ENCODE measurements around the gene WFDC11.
"Not testable (repeated sequence)": the region's sequence is repeated elsewhere in the genome, so short reads cannot be mapped to it uniquely, and the experiment has no call there.

WFDC11 gene

GRCh38 chr20:45685896-45686295, 15.9 kb upstream of the WFDC11 start:
- POLR2A ChIA-PET, result no interaction called here
- CTCF ChIA-PET, result no interaction called here
- DNase-seq (ENCODE audit: extremely low spot score), result no peak
- TF ChIP-seq CTCF (IDR thresholded peaks at IDR 0.05; ENCODE audit: control extremely low read depth, extremely low read depth, low read depth, missing control alignments), result no peak

GRCh38 chr20:45679650-45680049, 9.6 kb upstream of the WFDC11 start:
- POLR2A ChIA-PET, result no interaction called here
- CTCF ChIA-PET, result no interaction called here
- no peak for DNase-seq (ENCODE audit: extremely low spot score)
- TF ChIP-seq CTCF (IDR thresholded peaks at IDR 0.05; ENCODE audit: control extremely low read depth, extremely low read depth, low read depth, missing control alignments), result no peak

DNA sequence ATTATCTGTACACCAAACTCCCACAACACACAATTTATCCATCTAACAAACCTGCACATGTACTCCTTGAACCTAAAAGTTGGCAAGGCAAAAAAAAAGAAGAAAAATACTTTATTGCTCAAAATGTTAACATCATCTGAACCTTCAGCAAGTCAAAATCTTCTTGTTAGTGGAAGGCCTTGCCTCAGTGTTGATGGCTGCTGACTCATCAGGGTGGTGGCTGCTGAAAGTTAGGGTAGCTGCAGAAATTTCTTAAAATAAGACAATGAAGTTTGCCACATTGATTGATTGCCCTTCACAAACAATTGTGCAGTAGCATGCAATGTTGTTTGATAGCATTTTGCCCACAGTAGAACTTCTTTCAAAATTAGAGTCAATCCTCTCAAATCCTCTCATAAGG, 2.7 kb upstream of the WFDC11 start:
- CTCF ChIA-PET, result no interaction called here
- POLR2A ChIA-PET, result no interaction called here
- no peak for DNase-seq (ENCODE audit: extremely low spot score)
- TF ChIP-seq CTCF (IDR thresholded peaks at IDR 0.05; ENCODE audit: control extremely low read depth, extremely low read depth, low read depth, missing control alignments), result no peak

DNA sequence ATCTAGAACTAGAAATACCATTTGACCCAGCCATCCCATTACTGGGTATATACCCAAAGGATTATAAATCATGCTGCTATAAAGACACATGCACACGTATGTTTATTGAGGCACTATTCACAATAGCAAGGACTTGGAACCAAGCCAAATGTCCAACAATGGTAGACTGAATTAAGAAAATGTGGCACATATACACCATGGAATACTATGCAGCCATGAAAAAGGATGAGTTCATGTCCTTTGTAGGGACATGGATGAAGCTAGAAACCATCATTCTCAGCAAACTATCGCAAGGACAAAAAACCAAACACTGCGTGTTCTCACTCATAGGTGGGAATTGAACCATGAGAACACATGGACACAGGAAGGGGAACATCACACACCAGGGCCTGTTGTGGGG, 13.0 kb downstream of the WFDC11 start:
- DNase-seq (ENCODE audit: extremely low spot score); POLR2A ChIA-PET: not testable (repeated sequence)
- CTCF ChIA-PET, result interaction anchor here (1.0 kb wide), 1 partner anchor 114 kb away, joined by 3 read pairs; no protein-coding TSS in a partner anchor

GRCh38 chr20:45651726-45652125, 18.3 kb downstream of the WFDC11 start:
- DNase-seq (ENCODE audit: extremely low spot score); POLR2A ChIA-PET: not testable (repeated sequence)
- CTCF ChIA-PET, result interaction anchor here (1.4 kb wide), 1 partner anchor 22 kb away, joined by 4 read pairs; the partner anchor contains the start of gene WFDC10A

DNA sequence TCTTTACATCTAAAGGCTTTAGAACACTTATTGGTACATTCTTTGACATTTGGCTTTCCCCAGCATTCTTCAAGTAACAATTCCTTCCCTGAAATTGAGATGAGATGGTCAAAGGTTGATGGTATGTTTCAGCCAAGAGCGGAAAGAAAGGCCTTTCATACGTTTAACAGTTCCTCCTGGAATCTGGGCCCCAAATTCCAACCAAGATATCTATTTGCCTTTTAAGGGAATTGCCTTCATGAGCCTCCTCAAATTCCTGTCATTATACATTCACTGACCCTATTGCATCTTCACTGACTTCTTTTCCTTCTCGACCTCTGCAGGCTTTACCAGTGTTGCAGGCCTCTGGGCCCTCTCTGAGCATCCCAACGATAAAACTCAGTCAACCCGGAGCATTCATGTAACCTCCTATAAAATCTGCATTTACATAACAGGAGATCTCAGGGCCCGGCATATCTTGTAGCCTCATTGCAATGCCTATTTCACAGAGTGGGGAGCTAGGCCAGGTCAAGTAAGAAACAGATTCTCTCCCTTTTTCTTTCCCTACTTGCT, 20.7 kb downstream of the WFDC11 start:
- POLR2A ChIA-PET, result no interaction called here
- no peak for TF ChIP-seq CTCF (IDR thresholded peaks at IDR 0.05; ENCODE audit: control extremely low read depth, extremely low read depth, low read depth, missing control alignments)
- DNase-seq (ENCODE audit: extremely low spot score), result no peak
- CTCF ChIA-PET, result interaction anchor here (1.5 kb wide), 1 partner anchor 122 kb away, joined by 6 read pairs; no protein-coding TSS in a partner anchor

DNA sequence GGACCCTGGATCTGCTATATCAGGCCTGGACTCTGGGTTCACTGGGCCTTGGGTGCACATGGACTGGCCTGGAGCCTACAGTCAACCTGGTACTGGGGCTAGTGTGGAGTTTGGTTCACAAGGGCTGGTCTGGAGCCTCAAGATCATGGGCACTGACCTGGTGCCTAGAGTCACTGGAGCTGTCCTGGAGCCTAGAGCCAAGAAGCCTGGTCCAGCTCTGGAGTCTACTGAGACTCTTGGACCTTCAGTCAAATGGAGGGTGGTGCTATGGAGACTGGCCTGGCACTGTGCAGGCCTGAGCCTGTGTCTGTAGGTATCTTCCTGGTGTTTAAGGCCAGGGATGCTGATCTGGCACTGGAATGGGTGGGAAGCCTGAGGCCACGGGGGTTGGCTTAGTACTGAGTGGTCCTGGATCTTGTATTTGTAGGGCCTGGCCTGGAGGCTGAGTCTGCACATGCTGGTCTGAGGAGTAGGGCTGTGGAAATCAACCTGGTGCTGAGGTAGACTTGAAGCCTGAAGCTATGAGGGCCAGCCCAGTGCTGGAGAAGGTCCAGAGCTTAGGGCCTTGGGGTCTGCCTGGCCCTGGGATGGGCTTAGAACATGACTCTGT, 22.5 kb downstream of the WFDC11 start:
- POLR2A ChIA-PET, result no interaction called here
- CTCF ChIA-PET, result interaction anchor here (0.7 to 1.4 kb wide), 3 partner anchors 18 to 21 kb away, joined by 3 to 6 read pairs (median 3); no protein-coding TSS in a partner anchor
- TF ChIP-seq CTCF (IDR thresholded peaks at IDR 0.05; ENCODE audit: control extremely low read depth, extremely low read depth, low read depth, missing control alignments), result no peak
- DNase-seq (ENCODE audit: extremely low spot score), result no peak

- no peak for DNase-seq (ENCODE audit: extremely low spot score)
- POLR2A ChIA-PET, result no interaction called here
- CTCF ChIA-PET, result no interaction called here
- TF ChIP-seq CTCF (IDR thresholded peaks at IDR 0.05; ENCODE audit: control extremely low read depth, extremely low read depth, low read depth, missing control alignments), result no peak
Measured at GRCh38 chr20:45646875-45647274, 23.2 kb downstream of the WFDC11 start.

DNA sequence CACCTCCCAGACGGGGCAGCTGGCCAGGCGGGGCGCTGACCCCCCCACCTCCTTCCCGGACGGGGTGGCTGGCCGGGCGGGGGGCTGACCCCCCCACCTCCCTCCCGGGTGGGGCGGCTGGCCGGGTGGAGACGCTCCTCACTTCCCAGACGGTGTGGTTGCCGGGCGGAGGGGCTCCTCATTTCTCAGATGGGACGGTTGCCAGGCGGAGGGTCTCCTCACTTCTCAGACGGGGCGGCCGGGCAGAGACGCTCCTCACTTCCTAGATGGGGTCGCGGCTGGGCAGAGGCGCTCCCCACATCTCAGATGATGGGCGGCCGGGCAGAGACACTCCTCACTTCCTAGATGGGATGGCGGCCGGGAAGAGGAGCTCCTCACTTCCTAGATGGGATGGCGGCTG, 24.2 kb downstream of the WFDC11 start:
- DNase-seq (ENCODE audit: extremely low spot score); POLR2A ChIA-PET; CTCF ChIA-PET: not testable (repeated sequence)

DNA sequence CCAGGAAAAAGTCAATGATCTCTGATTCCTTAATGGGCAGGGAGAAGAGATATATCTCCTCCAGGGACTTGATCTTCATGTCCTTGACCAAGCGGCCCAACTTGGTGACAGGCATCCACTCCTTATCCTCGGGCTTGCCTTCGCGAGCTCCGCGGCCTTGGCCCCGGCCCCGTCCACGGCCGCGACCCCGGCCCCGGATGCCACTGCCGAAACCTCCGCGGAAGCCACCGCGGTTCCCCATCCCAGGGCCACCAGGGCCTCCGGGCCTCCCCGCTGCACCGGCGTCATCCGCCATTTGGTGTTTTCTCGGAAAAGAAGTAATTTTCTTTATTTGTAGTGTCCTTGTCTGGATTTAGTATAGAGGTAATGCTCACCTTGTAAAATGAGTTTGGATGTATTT, 29.0 kb downstream of the WFDC11 start:
- CTCF ChIA-PET; DNase-seq (ENCODE audit: extremely low spot score): not testable (repeated sequence)

More for the DNA sequence above, 29.0 kb downstream of the WFDC11 start:
- POLR2A ChIA-PET, result not testable (repeated sequence)
